ENCODE data around the gene NCAPG2. TPM values are rescaled to one million over a fixed set of nuclear protein-coding genes. Genes with fewer than 3 reads are reported as not detected.

The NCAPG2 gene
- total RNA-seq, 4 donors from 2014 or later: 3.4 to 9.0 (median 4.3) TPM

- Histone ChIP-seq H3K27me3 (peaks cover 44% of the 10 kb centered on the region), H3K36me3 (no peaks in the 10 kb centered on the region), H3K4me1 (peaks cover 7 to 20% (median 16%) of the 10 kb centered on the region in 4 donors), H3K27ac (peak overlapping the region; percentile 59 to 76 (median 64)), H3K9me3 (peaks cover 0 to 7% of the 10 kb centered on the region in 2 donors), H3K4me3 (no peak overlapping the region)
- WGBS, 2 donors (ENCODE audit: low coverage in 1 of 2): 45 to 52% methylated on average over 2 to 6 of the region's 6 CpGs
- intact Hi-C loops (cut with DNase I; ENCODE audit: low total_unique reads): no loop called here
- TF ChIP-seq POLR2A (IDR thresholded peaks at IDR 0.05) (no peak), CTCF (IDR thresholded peaks at IDR 0.05) (no peak), POLR2AphosphoS5 (IDR thresholded peaks at IDR 0.05) (no peak), EP300 (IDR thresholded peaks at IDR 0.05; ENCODE audit: low read depth) (no peak)
- in situ Hi-C loops (cut with MboI; ENCODE audit: low pct_ligation_motif_present in 1 of 4, low pct_unique_long_range_greater_than_20kb in 1 of 4, low sequenced_read_pairs in 3 of 4): no loop called here
- DNase-seq: no peak
These were observed 122.5 kb downstream of the NCAPG2 start for GRCh38 chr7:158582089-158582456.

GRCh38 chr7:158581440-158582088, 123.0 kb downstream of the NCAPG2 start:
- DNase-seq: peak; percentile 46
- Histone ChIP-seq H3K4me1 (peaks cover 1 to 15% (median 11%) of the 10 kb centered on the region in 4 donors), H3K27ac (peak overlapping the region; percentile 59 to 76 (median 64)), H3K4me3 (no peak overlapping the region), H3K27me3 (peaks cover 40% of the 10 kb centered on the region), H3K9me3 (peaks cover 0 to 7% of the 10 kb centered on the region in 2 donors), H3K36me3 (no peaks in the 10 kb centered on the region)
- TF ChIP-seq POLR2A (IDR thresholded peaks at IDR 0.05) (no peak), CTCF (IDR thresholded peaks at IDR 0.05) (no peak), EP300 (IDR thresholded peaks at IDR 0.05; ENCODE audit: low read depth) (no peak), POLR2AphosphoS5 (IDR thresholded peaks at IDR 0.05) (peak in 1 of 3 donors; percentile 38)
- intact Hi-C loops (cut with DNase I; ENCODE audit: low total_unique reads) (no loop called here), in situ Hi-C loops (cut with MboI; ENCODE audit: low pct_ligation_motif_present in 1 of 4, low pct_unique_long_range_greater_than_20kb in 1 of 4, low sequenced_read_pairs in 3 of 4) (no loop called here)
- WGBS, 2 donors (ENCODE audit: low coverage in 1 of 2): 42 to 43% methylated on average over 6 to 7 of the region's 7 CpGs

Small RNA genes within 50 kb of the gene (small RNA-seq; reads per million reads assigned to genes)
- 0 reads per million in 4 donors for gene MIR5707
- gene THAP5P1: 0 reads per million in 4 donors

Other genes with a start within 250 kb of the NCAPG2 start
- 10 to 100 TPM; 15.4 to 31.1 (median 21.8) TPM for gene PTPRN2, start 117.0 kb downstream of the NCAPG2 start, total RNA-seq
- 100 to 1,000 TPM in 1 of 4 donors, 10 to 100 TPM in 3; 78.6 to 113 (median 87.3) TPM for gene ESYT2, start 124.7 kb upstream of the NCAPG2 start, total RNA-seq
- gene DYNC2I1, start 151.8 kb upstream of the NCAPG2 start, total RNA-seq: 100 to 1,000 TPM in 1 of 4 donors, 10 to 100 TPM in 3; 24.3 to 105 (median 51.5) TPM

Measured in transverse colon (tissue), 4 donors.